WTC11 (cell line): ENCODE results near the gene AMMECR1.

Experiments used
- CREM ChIP-seq: sonication (generic); formaldehyde crosslinking; IDR thresholded peaks from 2 replicates; pipeline ENCODE4 v1.8.1; 2022; ENCODE audit warnings: mild to moderate bottlenecking, missing genetic modification reagents, moderate library complexity
- KAT7 ChIP-seq: sonication (generic); formaldehyde crosslinking; IDR thresholded peaks from 2 replicates; pipeline ENCODE4 v1.8.1; 2023; ENCODE audit warnings: missing genetic modification reagents, mild to moderate bottlenecking, borderline replicate concordance
- OVOL2 ChIP-seq: fragments of 250-450 bp; sonication (Bioruptor Pico); IDR thresholded peaks from 2 replicates; pipeline ENCODE4 v1.9.0; 2021; ENCODE audit warnings: mild to moderate bottlenecking, borderline replicate concordance
- ZBTB21 ChIP-seq: sonication (generic); formaldehyde crosslinking; IDR thresholded peaks from 2 replicates; pipeline ENCODE4 v1.8.1; 2023; ENCODE audit warnings: mild to moderate bottlenecking, missing genetic modification reagents, borderline replicate concordance
- ZNF263 ChIP-seq: sonication (generic); formaldehyde crosslinking; IDR thresholded peaks from 2 replicates; pipeline ENCODE4 v1.8.1; 2022; ENCODE audit warnings: low read depth, mild to moderate bottlenecking, moderate library complexity, missing genetic modification reagents
- TF ChIP-seq, protein P1 (sequence below): fragments of 200-600 bp; IDR thresholded peaks from 2 replicates; pipeline ENCODE4 v1.8.0; 2022; ENCODE audit warnings: antibody characterized with exemption
- TF ChIP-seq, protein P2 (sequence below): sonication (generic); formaldehyde crosslinking; IDR thresholded peaks from 2 replicates; pipeline ENCODE4 v1.8.0; 2022; ENCODE audit warnings: mild to moderate bottlenecking, missing genetic modification reagents

DNA sequence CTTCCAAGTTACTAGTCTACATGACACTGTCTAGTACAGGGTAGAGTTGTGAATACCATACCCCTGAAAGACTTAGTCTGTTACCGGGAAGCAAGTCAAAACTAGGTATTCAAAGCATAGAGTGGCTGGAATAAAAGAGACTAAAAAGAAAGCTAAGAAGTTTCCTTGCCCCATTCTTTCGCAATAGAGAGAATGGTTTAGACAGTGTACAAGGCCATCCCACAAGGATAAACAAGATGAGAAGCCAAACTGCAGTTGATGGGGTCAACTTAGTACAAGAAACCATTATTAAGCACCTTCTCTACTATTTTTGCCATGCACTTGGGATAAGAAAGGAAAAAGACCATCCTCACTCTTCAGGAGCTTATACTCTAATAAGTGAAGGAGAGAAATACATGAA, 30.3 kb downstream of the AMMECR1 start:
- no peak for TF ChIP-seq ZNF263 (CRISPR knock-in tag)
- TF ChIP-seq ZBTB21 (CRISPR knock-in tag): no peak
- TF ChIP-seq, protein P1, sequence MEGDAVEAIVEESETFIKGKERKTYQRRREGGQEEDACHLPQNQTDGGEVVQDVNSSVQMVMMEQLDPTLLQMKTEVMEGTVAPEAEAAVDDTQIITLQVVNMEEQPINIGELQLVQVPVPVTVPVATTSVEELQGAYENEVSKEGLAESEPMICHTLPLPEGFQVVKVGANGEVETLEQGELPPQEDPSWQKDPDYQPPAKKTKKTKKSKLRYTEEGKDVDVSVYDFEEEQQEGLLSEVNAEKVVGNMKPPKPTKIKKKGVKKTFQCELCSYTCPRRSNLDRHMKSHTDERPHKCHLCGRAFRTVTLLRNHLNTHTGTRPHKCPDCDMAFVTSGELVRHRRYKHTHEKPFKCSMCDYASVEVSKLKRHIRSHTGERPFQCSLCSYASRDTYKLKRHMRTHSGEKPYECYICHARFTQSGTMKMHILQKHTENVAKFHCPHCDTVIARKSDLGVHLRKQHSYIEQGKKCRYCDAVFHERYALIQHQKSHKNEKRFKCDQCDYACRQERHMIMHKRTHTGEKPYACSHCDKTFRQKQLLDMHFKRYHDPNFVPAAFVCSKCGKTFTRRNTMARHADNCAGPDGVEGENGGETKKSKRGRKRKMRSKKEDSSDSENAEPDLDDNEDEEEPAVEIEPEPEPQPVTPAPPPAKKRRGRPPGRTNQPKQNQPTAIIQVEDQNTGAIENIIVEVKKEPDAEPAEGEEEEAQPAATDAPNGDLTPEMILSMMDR: no peak
- TF ChIP-seq OVOL2 (CRISPR knock-in tag): no peak
- no peak for TF ChIP-seq CREM (CRISPR knock-in tag)
- TF ChIP-seq, protein P2, sequence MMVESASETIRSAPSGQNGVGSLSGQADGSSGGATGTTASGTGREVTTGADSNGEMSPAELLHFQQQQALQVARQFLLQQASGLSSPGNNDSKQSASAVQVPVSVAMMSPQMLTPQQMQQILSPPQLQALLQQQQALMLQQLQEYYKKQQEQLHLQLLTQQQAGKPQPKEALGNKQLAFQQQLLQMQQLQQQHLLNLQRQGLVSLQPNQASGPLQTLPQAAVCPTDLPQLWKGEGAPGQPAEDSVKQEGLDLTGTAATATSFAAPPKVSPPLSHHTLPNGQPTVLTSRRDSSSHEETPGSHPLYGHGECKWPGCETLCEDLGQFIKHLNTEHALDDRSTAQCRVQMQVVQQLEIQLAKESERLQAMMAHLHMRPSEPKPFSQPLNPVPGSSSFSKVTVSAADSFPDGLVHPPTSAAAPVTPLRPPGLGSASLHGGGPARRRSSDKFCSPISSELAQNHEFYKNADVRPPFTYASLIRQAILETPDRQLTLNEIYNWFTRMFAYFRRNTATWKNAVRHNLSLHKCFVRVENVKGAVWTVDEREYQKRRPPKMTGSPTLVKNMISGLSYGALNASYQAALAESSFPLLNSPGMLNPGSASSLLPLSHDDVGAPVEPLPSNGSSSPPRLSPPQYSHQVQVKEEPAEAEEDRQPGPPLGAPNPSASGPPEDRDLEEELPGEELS (CRISPR knock-in tag): no peak
- TF ChIP-seq KAT7: no peak
